Measurements from ENCODE around the gene CYP21A2. TPM values are rescaled to one million over a fixed set of nuclear protein-coding genes. Genes with fewer than 3 reads are reported as not detected.

The CYP21A2 gene
- total and polyA plus RNA-seq, 2 of the 8 experiments (the other 6 are each of a cell fraction or from before 2014, with no cell fraction given): 0.22 to 0.23 TPM

- TF ChIP-seq TAF1 (IDR thresholded peaks at IDR 0.05; ENCODE audit: low read depth, low read length): 0 out of 2 replicates have a peak, but pooled peaks have one; percentile 23
- TF ChIP-seq JUND (IDR thresholded peaks at IDR 0.05; ENCODE audit: low read length): no peak
- TF ChIP-seq KDM1A (IDR thresholded peaks at IDR 0.05; ENCODE audit: borderline replicate concordance, low read length): no peak
- TF ChIP-seq FOSL1 (IDR thresholded peaks at IDR 0.05; ENCODE audit: insufficient read depth, low read depth, low read length): no peak
- no peak for TF ChIP-seq TEAD4 (IDR thresholded peaks at IDR 0.05; ENCODE audit: low read depth, low read length)
- TF ChIP-seq SIX5 (IDR thresholded peaks at IDR 0.05; ENCODE audit: low read depth, low read length): no peak
- no peak for TF ChIP-seq CHD7 (IDR thresholded peaks at IDR 0.05; ENCODE audit: insufficient replicate concordance, low read length)
Measured at GRCh38 chr6:32087574-32088486, 49.6 kb downstream of the CYP21A2 start (continued).
